ENCODE results near the gene RTN1. TPM values are rescaled to one million over a fixed set of nuclear protein-coding genes. Genes with fewer than 3 reads are reported as not detected.

Gene RTN1
- total RNA-seq, 1 donor, result 0.43 TPM

DNA sequence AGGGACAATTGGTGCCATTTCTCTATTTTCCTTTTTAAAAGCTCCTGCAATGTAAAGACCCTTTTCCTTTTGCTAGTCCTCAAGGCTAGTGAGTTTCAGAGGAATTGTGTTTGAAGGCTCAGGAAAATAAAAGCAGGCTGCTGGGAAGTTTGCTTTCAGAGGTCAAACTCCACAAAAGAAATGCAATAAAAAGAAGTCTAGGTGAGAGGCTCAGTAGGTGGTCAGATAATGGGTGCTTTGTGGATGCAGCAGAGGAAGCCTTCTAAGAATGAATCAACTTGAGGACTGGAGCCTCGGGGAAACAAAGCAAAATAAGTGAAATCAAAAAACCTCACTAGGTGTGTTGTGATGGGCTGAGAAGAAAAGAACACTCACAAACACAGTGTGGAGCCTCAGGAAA, 304.3 kb downstream of the RTN1 start:
- TF ChIP-seq, protein P1, sequence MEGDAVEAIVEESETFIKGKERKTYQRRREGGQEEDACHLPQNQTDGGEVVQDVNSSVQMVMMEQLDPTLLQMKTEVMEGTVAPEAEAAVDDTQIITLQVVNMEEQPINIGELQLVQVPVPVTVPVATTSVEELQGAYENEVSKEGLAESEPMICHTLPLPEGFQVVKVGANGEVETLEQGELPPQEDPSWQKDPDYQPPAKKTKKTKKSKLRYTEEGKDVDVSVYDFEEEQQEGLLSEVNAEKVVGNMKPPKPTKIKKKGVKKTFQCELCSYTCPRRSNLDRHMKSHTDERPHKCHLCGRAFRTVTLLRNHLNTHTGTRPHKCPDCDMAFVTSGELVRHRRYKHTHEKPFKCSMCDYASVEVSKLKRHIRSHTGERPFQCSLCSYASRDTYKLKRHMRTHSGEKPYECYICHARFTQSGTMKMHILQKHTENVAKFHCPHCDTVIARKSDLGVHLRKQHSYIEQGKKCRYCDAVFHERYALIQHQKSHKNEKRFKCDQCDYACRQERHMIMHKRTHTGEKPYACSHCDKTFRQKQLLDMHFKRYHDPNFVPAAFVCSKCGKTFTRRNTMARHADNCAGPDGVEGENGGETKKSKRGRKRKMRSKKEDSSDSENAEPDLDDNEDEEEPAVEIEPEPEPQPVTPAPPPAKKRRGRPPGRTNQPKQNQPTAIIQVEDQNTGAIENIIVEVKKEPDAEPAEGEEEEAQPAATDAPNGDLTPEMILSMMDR (IDR thresholded peaks at IDR 0.05; ENCODE audit: insufficient read depth, low read depth, low read length), result no peak
- H3K4me3 ChIP-seq (ENCODE audit: low read depth, low read length), result no peak overlapping the region
- no peak for DNase-seq (ENCODE audit: low read depth)

DNA sequence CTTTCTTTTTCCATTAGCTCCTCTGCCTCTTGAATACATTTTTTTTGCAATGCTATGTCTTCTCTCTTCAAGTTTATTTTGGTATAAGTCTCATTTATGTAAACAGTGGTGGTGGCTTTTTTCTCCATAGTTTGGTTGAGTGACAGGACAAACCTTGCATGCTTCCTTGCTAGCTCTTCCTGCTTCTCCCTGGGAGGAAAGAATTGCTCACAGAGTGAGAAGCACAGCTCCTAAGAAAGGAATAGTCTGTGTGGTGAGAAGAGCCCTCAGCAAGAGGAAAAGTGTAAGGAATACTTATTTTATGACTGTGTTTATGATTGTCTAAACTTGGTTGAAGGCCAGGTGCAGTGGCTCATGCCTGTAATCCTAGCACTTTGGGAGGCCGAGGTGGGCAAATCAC, 305.5 kb downstream of the RTN1 start:
- no peak overlapping the region for H3K4me3 ChIP-seq (ENCODE audit: low read depth, low read length)
- TF ChIP-seq, protein P1 (IDR thresholded peaks at IDR 0.05; ENCODE audit: insufficient read depth, low read depth, low read length), result no peak
- no peak for DNase-seq (ENCODE audit: low read depth)

DNA sequence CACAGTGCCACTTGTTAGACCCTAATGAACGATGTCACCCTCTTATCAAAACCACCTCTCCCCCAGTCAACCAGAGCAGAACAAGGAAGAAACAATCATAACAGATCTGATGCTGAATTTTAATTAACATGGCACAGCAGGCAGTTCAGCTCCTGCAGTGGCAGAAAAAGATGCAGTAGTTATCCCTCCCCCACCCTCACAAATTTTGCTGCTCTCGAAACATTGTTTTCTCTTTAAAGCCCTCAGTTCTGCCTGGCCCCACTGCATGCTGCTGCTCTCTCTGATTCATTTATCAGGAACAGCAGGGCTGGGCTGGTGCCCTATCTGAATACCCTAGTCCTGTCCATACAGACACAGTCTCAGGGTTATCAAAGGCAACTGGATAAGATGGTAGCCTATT, 306.2 kb downstream of the RTN1 start:
- no peak for DNase-seq (ENCODE audit: low read depth)

DNA sequence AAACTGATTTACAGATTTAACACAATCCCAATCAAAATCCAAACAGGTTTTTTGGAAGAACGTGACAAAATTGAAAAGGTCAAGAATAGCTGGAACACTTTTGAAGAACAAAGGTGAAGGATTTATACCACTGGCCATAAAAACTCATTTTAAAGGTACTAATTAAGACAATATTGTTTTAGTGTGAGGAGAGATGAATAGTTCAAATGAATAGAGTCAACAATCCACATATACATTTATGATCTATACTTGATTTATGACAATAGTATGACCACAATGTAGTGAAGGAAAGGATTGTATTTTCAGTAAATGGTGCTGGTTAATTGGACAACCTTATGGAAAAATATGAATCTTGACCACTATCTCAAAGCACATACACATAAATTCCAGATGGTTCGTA, 323.3 kb downstream of the RTN1 start:
- no peak for DNase-seq (ENCODE audit: low read depth)
- H3K4me3 ChIP-seq (ENCODE audit: low read depth, low read length), result no peak overlapping the region
- TF ChIP-seq, protein P1 (IDR thresholded peaks at IDR 0.05; ENCODE audit: insufficient read depth, low read depth, low read length), result no peak

More for the DNA sequence above, 306.2 kb downstream of the RTN1 start:
- TF ChIP-seq, protein P1 (IDR thresholded peaks at IDR 0.05; ENCODE audit: insufficient read depth, low read depth, low read length), result no peak
- no peak overlapping the region for H3K4me3 ChIP-seq (ENCODE audit: low read depth, low read length)

Small RNA genes lying within 50 kb of the gene (small RNA-seq; reads per million reads assigned to genes)
- not detected for gene MIR5586

Other genes starting within 250 kb of the RTN1 start
- gene LRRC9, start 49.4 kb upstream of the RTN1 start, total RNA-seq, result under 0.01 TPM in 2 replicates
- 120 and 138 TPM in 2 replicates for gene PCNX4, start 221.1 kb upstream of the RTN1 start, total RNA-seq